ENCODE measurements around the gene SLC38A1. TPM values are rescaled to one million over a fixed set of nuclear protein-coding genes. Genes with fewer than 3 reads are reported as not detected.
"Not testable (repeated sequence)": the region's sequence is repeated elsewhere in the genome, so short reads cannot be mapped to it uniquely, and the experiment has no call there.

Gene SLC38A1
- total and polyA plus RNA-seq, 5 experiments from 2014 or later, result 255 to 343 (median 308) TPM

DNA sequence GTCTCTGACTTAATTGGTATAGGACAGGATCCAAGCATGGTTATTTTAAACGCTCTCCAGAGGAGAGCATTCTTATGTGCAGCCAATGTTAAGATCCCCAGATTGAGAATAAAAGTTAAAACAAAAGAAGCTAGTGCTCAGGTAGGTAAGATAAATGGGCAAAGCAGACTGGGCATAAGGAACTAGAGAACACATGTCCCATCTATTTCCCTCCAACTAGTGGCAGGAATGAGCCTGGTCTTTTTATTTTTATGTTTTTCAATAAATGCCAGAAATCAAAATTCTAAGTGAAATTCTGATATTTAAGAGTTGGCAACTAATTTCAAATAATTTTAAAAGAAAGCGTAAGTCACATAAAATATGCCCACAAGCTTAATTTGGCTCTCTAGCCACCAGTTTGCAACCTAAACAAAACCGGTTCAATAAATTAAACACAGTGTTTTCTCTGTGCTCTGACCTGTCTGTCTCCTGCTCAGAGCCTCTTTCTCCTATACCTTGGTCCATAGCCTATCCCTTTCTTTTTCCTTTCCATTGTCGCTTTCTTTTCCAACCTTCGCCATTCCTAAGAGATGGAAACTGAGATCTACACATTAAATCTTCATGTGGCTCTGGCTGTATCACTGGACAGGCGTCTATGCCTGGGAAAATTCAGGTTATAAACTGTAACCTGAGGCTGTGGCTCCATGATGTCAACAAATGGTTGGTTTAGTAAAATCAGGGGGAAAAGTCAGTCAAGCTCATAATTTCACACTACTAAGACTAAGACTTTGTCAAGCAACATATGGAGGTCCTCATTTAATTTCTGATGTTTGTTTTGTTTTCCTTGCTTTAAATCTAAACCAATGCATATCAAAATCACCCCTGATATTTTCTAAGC lies 5.5 kb downstream of the SLC38A1 start:
- Mint-ChIP-seq H3K36me3 (peaks cover 6 to 31% (median 7%) of the 10 kb centered on the region in 3 donors), H3K4me3 (peak overlapping the region in 8 of 10 donors; percentile 34 to 80 (median 76)), H3K27me3 (no peaks in the 10 kb centered on the region), H3K4me1 (peaks cover 0 to 23% (median 13%) of the 10 kb centered on the region in 4 donors), H3K27ac (peak overlapping the region in 8 of 10 donors; percentile 57 to 91 (median 77)), H3K9me3 (no peaks in the 10 kb centered on the region)
- POLR2A ChIA-PET, result interaction anchor here (0.9 to 3.4 kb wide), 8 partner anchors 16 to 58 kb away, joined by 3 to 14 read pairs (median 4); no protein-coding TSS in a partner anchor
- ATAC-seq (no peak), DNase-seq (no peak)

DNA sequence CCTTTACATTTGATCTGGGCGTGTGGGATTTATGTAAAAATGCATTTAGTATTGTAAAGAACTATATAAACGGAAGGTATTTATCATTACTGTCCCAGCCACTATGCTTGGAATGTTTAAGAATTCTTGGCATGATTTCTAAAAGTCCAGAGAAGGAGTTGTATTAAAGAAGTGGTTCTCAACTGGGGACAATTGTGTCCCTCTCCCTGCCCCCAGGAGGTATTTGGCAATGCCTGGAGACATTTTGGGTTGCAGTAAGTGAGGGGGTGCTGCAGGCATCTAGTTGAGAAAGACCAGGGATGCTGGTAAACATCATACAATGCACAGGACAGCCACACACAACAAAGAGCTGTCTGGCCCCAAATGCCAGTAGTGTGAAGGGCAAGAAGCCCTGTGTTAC lies 7.2 kb downstream of the SLC38A1 start:
- Mint-ChIP-seq H3K4me1 (peaks cover 17 to 40% (median 25%) of the 10 kb centered on the region in 4 donors), H3K27ac (peak overlapping the region in 6 of 10 donors; percentile 12 to 77 (median 56)), H3K9me3 (no peaks in the 10 kb centered on the region), H3K36me3 (peaks cover 0 to 42% (median 12%) of the 10 kb centered on the region in 3 donors), H3K27me3 (no peaks in the 10 kb centered on the region), H3K4me3 (peak overlapping the region in 1 of 10 donors; percentile 17)
- DNase-seq (no peak), ATAC-seq (no peak)
- POLR2A ChIA-PET, result interaction anchor here (0.6 to 3.4 kb wide), 4 partner anchors 9 to 63 kb away, joined by 3 to 14 read pairs (median 4); no protein-coding TSS in a partner anchor

DNA sequence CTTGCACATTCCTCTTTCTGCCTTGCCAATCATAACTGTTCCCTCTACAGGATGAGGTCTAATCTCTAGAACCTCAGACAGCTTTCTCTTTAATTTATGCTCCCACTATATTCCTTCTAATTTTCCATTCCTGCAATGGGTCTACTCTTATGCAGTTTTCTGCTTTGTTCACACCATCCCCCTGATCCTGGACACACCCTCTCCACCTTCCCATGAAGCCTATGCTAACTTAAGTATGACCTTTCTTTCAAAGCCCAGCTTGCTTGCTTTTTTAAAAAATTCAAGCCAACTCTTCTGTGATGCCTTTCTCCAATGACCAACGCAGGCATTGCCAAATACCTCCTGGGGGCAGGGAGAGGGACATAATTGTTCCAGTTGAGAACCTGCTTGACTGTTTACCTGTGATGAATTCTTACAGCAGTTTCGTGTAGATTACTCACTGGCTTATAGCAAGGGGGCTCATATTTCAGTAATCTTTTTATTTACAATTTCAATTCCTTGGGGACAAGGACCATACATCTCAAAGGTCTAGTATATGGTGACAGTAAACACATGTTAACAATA lies 7.8 kb downstream of the SLC38A1 start:
- peaks cover 0 to 46% (median 13%) of the 10 kb centered on the region in 3 donors for H3K36me3 Mint-ChIP-seq
- no peaks in the 10 kb centered on the region for H3K27me3 Mint-ChIP-seq
- DNase-seq (no peak), ATAC-seq (peak in 1 of 2 donors; percentile 10)
- no peaks in the 10 kb centered on the region for H3K9me3 Mint-ChIP-seq
- no peak overlapping the region for H3K27ac Mint-ChIP-seq
- no peak overlapping the region for H3K4me3 Mint-ChIP-seq
- peaks cover 22 to 44% (median 30%) of the 10 kb centered on the region in 4 donors for H3K4me1 Mint-ChIP-seq
- POLR2A ChIA-PET, result interaction anchor here (1.4 to 3.2 kb wide), 3 partner anchors 8 to 112 kb away, joined by 3 to 14 read pairs (median 5); partner anchors contain the start of gene SLC38A1

- Mint-ChIP-seq H3K27me3 (no peaks in the 10 kb centered on the region), H3K27ac (no peak overlapping the region), H3K4me1 (peaks cover 28 to 50% (median 33%) of the 10 kb centered on the region in 4 donors), H3K4me3 (no peak overlapping the region), H3K9me3 (no peaks in the 10 kb centered on the region), H3K36me3 (peaks cover 0 to 52% (median 18%) of the 10 kb centered on the region in 3 donors)
- no peak for ATAC-seq
- DNase-seq, result no peak
- POLR2A ChIA-PET, result interaction anchor here (1.5 to 3.2 kb wide), 2 partner anchors 9 to 113 kb away, joined by 3 to 14 read pairs; partner anchors contain the start of gene SLC38A1
Observed at GRCh38 chr12:46260124-46260912, 8.5 kb downstream of the SLC38A1 start.

DNA sequence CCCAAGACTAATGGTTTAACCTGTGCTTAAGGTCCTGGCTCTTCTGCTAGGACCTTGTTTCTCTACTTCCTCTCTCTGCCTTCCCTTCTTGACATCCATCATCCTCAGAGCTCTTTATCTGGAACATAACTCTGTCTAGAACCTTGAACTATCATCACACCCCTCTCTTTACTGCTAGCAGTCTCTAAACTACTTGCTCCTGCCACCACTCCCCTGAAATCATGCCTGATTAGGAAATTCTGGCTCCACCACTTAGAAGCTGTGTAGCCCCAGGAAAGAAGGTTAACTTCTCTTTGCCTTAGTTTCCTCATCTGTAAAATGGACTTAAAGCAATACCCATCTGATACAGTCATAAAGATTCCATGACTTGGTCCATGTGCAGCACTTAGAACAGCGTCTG lies 9.1 kb downstream of the SLC38A1 start:
- POLR2A ChIA-PET, result interaction anchor here (0.6 to 3.2 kb wide), 2 partner anchors 9 to 16 kb away, joined by 6 to 14 read pairs; partner anchors contain the start of gene SLC38A1
- peaks cover 0 to 57% (median 22%) of the 10 kb centered on the region in 3 donors for H3K36me3 Mint-ChIP-seq
- ATAC-seq, result no peak
- DNase-seq, result no peak
- peaks cover 32 to 55% (median 37%) of the 10 kb centered on the region in 4 donors for H3K4me1 Mint-ChIP-seq
- no peaks in the 10 kb centered on the region for H3K27me3 Mint-ChIP-seq
- no peak overlapping the region for H3K4me3 Mint-ChIP-seq
- no peaks in the 10 kb centered on the region for H3K9me3 Mint-ChIP-seq
- no peak overlapping the region for H3K27ac Mint-ChIP-seq

DNA sequence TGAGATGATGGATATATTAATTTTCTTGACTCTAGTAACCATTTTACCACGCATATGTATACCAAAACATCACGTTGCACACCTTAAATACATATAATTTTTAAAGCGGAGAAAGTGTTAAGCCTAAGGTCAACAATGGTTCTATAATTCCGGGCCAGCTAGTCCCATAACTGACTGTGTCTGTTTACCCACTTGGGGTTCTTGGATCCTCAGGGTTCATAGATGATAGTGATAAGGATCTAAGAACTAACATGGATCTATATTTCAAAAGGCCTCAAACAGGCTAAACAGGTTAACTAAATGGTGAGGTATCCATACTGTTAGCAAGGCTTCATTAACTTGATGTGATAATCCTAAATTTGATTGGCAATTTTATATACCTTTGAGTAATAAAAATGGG lies 9.8 kb downstream of the SLC38A1 start:
- Mint-ChIP-seq H3K9me3 (no peaks in the 10 kb centered on the region), H3K36me3 (peaks cover 6 to 61% (median 28%) of the 10 kb centered on the region in 3 donors), H3K27ac (peak overlapping the region in 4 of 10 donors; percentile 17 to 78 (median 53)), H3K4me3 (peak overlapping the region in 5 of 10 donors; percentile 9 to 57 (median 19)), H3K4me1 (peaks cover 30 to 59% (median 43%) of the 10 kb centered on the region in 4 donors), H3K27me3 (no peaks in the 10 kb centered on the region)
- POLR2A ChIA-PET, result interaction anchor here (0.6 to 3.2 kb wide), 2 partner anchors 10 to 17 kb away, joined by 6 to 14 read pairs; partner anchors contain the start of gene SLC38A1
- no peak for DNase-seq
- ATAC-seq, result no peak

- peak overlapping the region; percentile 57 to 91 (median 70) for H3K27ac Mint-ChIP-seq
- peaks cover 7 to 62% (median 37%) of the 10 kb centered on the region in 3 donors for H3K36me3 Mint-ChIP-seq
- H3K4me3 Mint-ChIP-seq, result peak overlapping the region in 8 of 10 donors; percentile 8 to 69 (median 28)
- POLR2A ChIA-PET, result interaction anchor here (1.4 to 3.2 kb wide), 2 partner anchors 8 to 11 kb away, joined by 5 to 14 read pairs; partner anchors contain the start of gene SLC38A1
- H3K4me1 Mint-ChIP-seq, result peaks cover 23 to 60% (median 53%) of the 10 kb centered on the region in 4 donors
- no peaks in the 10 kb centered on the region for H3K27me3 Mint-ChIP-seq
- H3K9me3 Mint-ChIP-seq, result no peaks in the 10 kb centered on the region
- DNase-seq (no peak), ATAC-seq (no peak)
Observed at GRCh38 chr12:46258129-46258528, 10.7 kb downstream of the SLC38A1 start.

GRCh38 chr12:46256942-46257341 lies 11.9 kb downstream of the SLC38A1 start:
- Mint-ChIP-seq H3K27ac (peak overlapping the region; percentile 45 to 91 (median 70)), H3K4me1 (peaks cover 23 to 66% (median 58%) of the 10 kb centered on the region in 4 donors), H3K27me3 (no peaks in the 10 kb centered on the region), H3K36me3 (peaks cover 12 to 66% (median 44%) of the 10 kb centered on the region in 3 donors), H3K4me3 (peak overlapping the region; percentile 20 to 78 (median 64)), H3K9me3 (peaks cover 0 to 3% (median 0%) of the 10 kb centered on the region in 9 donors)
- POLR2A ChIA-PET, result interaction anchor here (0.6 to 1.7 kb wide), 6 partner anchors 10 to 131 kb away, joined by 3 to 10 read pairs (median 5); partner anchors contain the start of gene SLC38A1
- DNase-seq, result no peak
- ATAC-seq, result no peak

GRCh38 chr12:46253544-46254162 lies 15.2 kb downstream of the SLC38A1 start:
- peaks cover 36 to 91% (median 87%) of the 10 kb centered on the region in 4 donors for H3K4me1 Mint-ChIP-seq
- peaks cover 0 to 26% (median 20%) of the 10 kb centered on the region in 9 donors for H3K9me3 Mint-ChIP-seq
- no peaks in the 10 kb centered on the region for H3K27me3 Mint-ChIP-seq
- DNase-seq, result no peak
- peak overlapping the region in 1 of 10 donors; percentile 2 for H3K4me3 Mint-ChIP-seq
- peak overlapping the region in 6 of 10 donors; percentile 19 to 83 (median 76) for H3K27ac Mint-ChIP-seq
- no peak for ATAC-seq
- POLR2A ChIA-PET, result interaction anchor here (0.8 to 2.0 kb wide), 2 partner anchors 15 to 46 kb away, joined by 3 to 6 read pairs; partner anchors contain the start of gene SLC38A1
- H3K36me3 Mint-ChIP-seq, result peaks cover 30 to 90% (median 75%) of the 10 kb centered on the region in 3 donors

- peaks cover 0 to 43% (median 37%) of the 10 kb centered on the region in 9 donors for H3K9me3 Mint-ChIP-seq
- H3K4me3 Mint-ChIP-seq, result peak overlapping the region in 2 of 10 donors; percentile 19 to 26
- POLR2A ChIA-PET, ATAC-seq, DNase-seq, H3K27me3 Mint-ChIP-seq: not testable (repeated sequence)
- H3K36me3 Mint-ChIP-seq, result peaks cover 44 to 94% (median 83%) of the 10 kb centered on the region in 3 donors
- peak overlapping the region in 7 of 10 donors; percentile 16 to 45 (median 29) for H3K27ac Mint-ChIP-seq
- H3K4me1 Mint-ChIP-seq, result peaks cover 39 to 94% (median 89%) of the 10 kb centered on the region in 4 donors
Observed at GRCh38 chr12:46251994-46252393, 16.8 kb downstream of the SLC38A1 start.

- peaks cover 49 to 97% (median 91%) of the 10 kb centered on the region in 3 donors for H3K36me3 Mint-ChIP-seq
- peaks cover 0 to 57% (median 42%) of the 10 kb centered on the region in 9 donors for H3K9me3 Mint-ChIP-seq
- H3K4me1 Mint-ChIP-seq, result peaks cover 39 to 95% (median 92%) of the 10 kb centered on the region in 4 donors
- H3K27ac Mint-ChIP-seq, result peak overlapping the region in 7 of 10 donors; percentile 42 to 85 (median 79)
- POLR2A ChIA-PET, result interaction anchor here (1.0 kb wide), 1 partner anchor 18 kb away, joined by 3 read pairs; the partner anchor contains the start of gene SLC38A1
- H3K4me3 Mint-ChIP-seq, result peak overlapping the region in 9 of 10 donors; percentile 10 to 74 (median 58)
- not testable (repeated sequence) for ATAC-seq, DNase-seq, H3K27me3 Mint-ChIP-seq
Observed at GRCh38 chr12:46249960-46250359, 18.9 kb downstream of the SLC38A1 start.

Data from naive thymus-derived CD8-positive, alpha-beta T cell (primary cell).